Sigmoid colon (tissue), 4 donors: ENCODE measurements around the gene SIK3.

Source experiments
- CTCF ChIP-seq, 4 experiments: fragments of 450-650 bp in 3 of 4; fragments of 200-600 bp in 1 of 4; IDR thresholded peaks; one replicate each; pipeline ENCODE4 v1.5.1; 2016 to 2019; ENCODE audit warnings: antibody characterized with exemption in 4 of 4, mild to moderate bottlenecking in 3 of 4, moderate library complexity in 2 of 4
- EP300 ChIP-seq, 4 donors: sonication (generic); formaldehyde crosslinking; IDR thresholded peaks; one replicate each; pipeline ENCODE4 v1.6.1; 2017; ENCODE audit warnings: antibody characterized with exemption in 4 of 4
- POLR2A ChIP-seq, 2 donors: fragments of 450-650 bp; IDR thresholded peaks; one replicate each; pipeline ENCODE4 v1.6.1; 2016; ENCODE audit warnings: antibody characterized with exemption in 2 of 2, mild to moderate bottlenecking in 2 of 2, moderate library complexity in 2 of 2

GRCh38 chr11:117011541-117011898, 86.7 kb downstream of the SIK3 start:
- TF ChIP-seq CTCF (IDR thresholded peaks at IDR 0.05) = no peak
- no peak for TF ChIP-seq EP300 (IDR thresholded peaks at IDR 0.05)
- no peak for TF ChIP-seq POLR2A (IDR thresholded peaks at IDR 0.05)
